Left lung (tissue), 10 donors: ENCODE measurements around the gene RPL19. TPM values are rescaled to one million over a fixed set of nuclear protein-coding genes. Genes with fewer than 3 reads are reported as not detected.

Experiments
- ATAC-seq: fragments of 200-7000 bp; cut with Tn5 transposase; one replicate; pipeline ENCODE4 v1.9.1; 2020; ENCODE audit warnings: moderate library complexity
- DNase-seq, 4 donors: peaks; one replicate each; pipeline ENCODE4 v3.0.0-alpha.2; 2013 to 2020
- H3K27ac ChIP-seq, 2 donors: fragments of 200-600 bp; sonication (generic) in 1 of 2; one replicate each; pipeline versions ENCODE4 v1.5.0 to v1.8.0; 2020 to 2021
- H3K27me3 ChIP-seq, 2 donors: fragments of 200-600 bp; sonication (generic) in 1 of 2; one replicate each; pipeline versions ENCODE4 v1.5.0 to v1.8.0; 2020 to 2021
- H3K36me3 ChIP-seq, 2 donors: fragments of 200-600 bp; sonication (generic) in 1 of 2; one replicate each; pipeline versions ENCODE4 v1.5.0 to v1.8.0; 2020 to 2021
- H3K4me1 ChIP-seq, 2 donors: fragments of 200-600 bp; one replicate each; pipeline ENCODE4 v1.8.0; 2021
- H3K4me3 ChIP-seq, 2 donors: fragments of 200-600 bp; sonication (generic) in 1 of 2; one replicate each; pipeline versions ENCODE4 v1.5.0 to v1.8.0; 2020 to 2021; ENCODE audit warnings: mild to moderate bottlenecking in 1 of 2
- H3K9me3 ChIP-seq, 2 donors: fragments of 200-600 bp; sonication (generic) in 1 of 2; one replicate each; pipeline versions ENCODE4 v1.5.0 to v1.8.0; 2020 to 2021
- intact Hi-C, 2 donors: fragments of 100-400 bp; cut with DNase I; formaldehyde crosslinking; loops; one replicate each; pipeline versions ENCODE4 v1.11.2 to v1.14.2; 2022
- polyA plus RNA-seq, 6 donors: library from polyadenylated mRNA; unstranded; fragments of 120-200 nt; gene quantifications; one replicate each; pipeline ENCODE4 v1.2.1, GENCODE V29; 2013; ENCODE audit not compliant: insufficient read length in 6 of 6
- total RNA-seq, 2 donors: library from RNA; stranded (reverse); fragmentation: NEBNext Ultra II Directional; extraction: Animal tissue kit (Norgen Biotek cat#: 25700); gene quantifications; one replicate each; pipeline ENCODE4 v1.2.1, GENCODE V29; 2021
- TF ChIP-seq, protein P1 (sequence below), 2 donors: fragments of 200-600 bp; sonication (generic) in 1 of 2; IDR thresholded peaks; one replicate each; pipeline versions ENCODE4 v1.5.0 to v1.8.0; 2021; ENCODE audit warnings: antibody characterized with exemption in 2 of 2
- donor health status: DM: no; HTN: yes; CAD: no.
- donor health status: DM: no; HTN: no; CAD: no.

RPL19 gene
- total and polyA plus RNA-seq, 8 donors, result 1,286 to 2,452 (median 2,096) TPM

DNA sequence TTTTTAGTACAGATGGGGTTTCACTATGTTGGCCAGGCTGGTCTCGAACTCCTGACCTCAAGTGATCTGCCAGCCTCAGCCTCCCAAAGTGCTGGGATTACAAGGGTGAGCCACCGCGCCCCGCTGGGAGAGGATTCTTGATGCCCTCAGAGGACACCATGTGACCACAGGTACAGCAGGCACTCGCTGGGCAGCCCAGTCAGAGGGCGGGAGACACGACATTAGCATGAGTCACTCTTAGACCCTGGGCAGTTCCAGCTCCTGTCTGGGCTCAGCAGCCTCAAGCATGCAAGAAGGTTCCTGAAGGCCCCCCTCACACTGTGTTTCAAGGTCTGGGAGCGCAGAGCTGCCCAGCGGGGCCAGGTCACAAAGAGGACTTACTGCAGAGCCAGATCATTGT is 13.8 kb downstream of the RPL19 start:
- Histone ChIP-seq H3K27me3 (peaks cover 0 to 77% of the 10 kb centered on the region in 2 donors), H3K36me3 (no peaks in the 10 kb centered on the region), H3K9me3 (no peaks in the 10 kb centered on the region), H3K27ac (no peak overlapping the region), H3K4me1 (peaks cover 7 to 20% of the 10 kb centered on the region in 2 donors), H3K4me3 (no peak overlapping the region)
- intact Hi-C loops, result no loop called here
- TF ChIP-seq, protein P1, sequence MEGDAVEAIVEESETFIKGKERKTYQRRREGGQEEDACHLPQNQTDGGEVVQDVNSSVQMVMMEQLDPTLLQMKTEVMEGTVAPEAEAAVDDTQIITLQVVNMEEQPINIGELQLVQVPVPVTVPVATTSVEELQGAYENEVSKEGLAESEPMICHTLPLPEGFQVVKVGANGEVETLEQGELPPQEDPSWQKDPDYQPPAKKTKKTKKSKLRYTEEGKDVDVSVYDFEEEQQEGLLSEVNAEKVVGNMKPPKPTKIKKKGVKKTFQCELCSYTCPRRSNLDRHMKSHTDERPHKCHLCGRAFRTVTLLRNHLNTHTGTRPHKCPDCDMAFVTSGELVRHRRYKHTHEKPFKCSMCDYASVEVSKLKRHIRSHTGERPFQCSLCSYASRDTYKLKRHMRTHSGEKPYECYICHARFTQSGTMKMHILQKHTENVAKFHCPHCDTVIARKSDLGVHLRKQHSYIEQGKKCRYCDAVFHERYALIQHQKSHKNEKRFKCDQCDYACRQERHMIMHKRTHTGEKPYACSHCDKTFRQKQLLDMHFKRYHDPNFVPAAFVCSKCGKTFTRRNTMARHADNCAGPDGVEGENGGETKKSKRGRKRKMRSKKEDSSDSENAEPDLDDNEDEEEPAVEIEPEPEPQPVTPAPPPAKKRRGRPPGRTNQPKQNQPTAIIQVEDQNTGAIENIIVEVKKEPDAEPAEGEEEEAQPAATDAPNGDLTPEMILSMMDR (IDR thresholded peaks at IDR 0.05), result no peak
- peak in 1 of 4 donors; percentile 81 for DNase-seq
- peak; percentile 66 for ATAC-seq

GRCh38 chr17:39217734-39218369 is 17.8 kb downstream of the RPL19 start:
- peaks cover 0 to 72% of the 10 kb centered on the region in 2 donors for H3K27me3 ChIP-seq
- TF ChIP-seq, protein P1 (IDR thresholded peaks at IDR 0.05), result no peak

GRCh38 chr17:39218906-39219305 is 18.8 kb downstream of the RPL19 start:
- Histone ChIP-seq H3K27ac (no peak overlapping the region), H3K4me3 (no peak overlapping the region), H3K27me3 (peaks cover 2 to 80% of the 10 kb centered on the region in 2 donors), H3K9me3 (no peaks in the 10 kb centered on the region), H3K4me1 (no peaks in the 10 kb centered on the region), H3K36me3 (no peaks in the 10 kb centered on the region)
- DNase-seq (no peak), ATAC-seq (no peak)
- TF ChIP-seq, protein P1 (IDR thresholded peaks at IDR 0.05), result no peak
- intact Hi-C loops, result no loop called here

More at GRCh38 chr17:39217734-39218369, 17.8 kb downstream of the RPL19 start:
- H3K36me3 ChIP-seq, result no peaks in the 10 kb centered on the region
- no peaks in the 10 kb centered on the region for H3K4me1 ChIP-seq
- no peak for DNase-seq
- H3K27ac ChIP-seq, result no peak overlapping the region
- H3K4me3 ChIP-seq, result no peak overlapping the region
- intact Hi-C loops, result no loop called here
- no peaks in the 10 kb centered on the region for H3K9me3 ChIP-seq
- ATAC-seq, result no peak

DNA sequence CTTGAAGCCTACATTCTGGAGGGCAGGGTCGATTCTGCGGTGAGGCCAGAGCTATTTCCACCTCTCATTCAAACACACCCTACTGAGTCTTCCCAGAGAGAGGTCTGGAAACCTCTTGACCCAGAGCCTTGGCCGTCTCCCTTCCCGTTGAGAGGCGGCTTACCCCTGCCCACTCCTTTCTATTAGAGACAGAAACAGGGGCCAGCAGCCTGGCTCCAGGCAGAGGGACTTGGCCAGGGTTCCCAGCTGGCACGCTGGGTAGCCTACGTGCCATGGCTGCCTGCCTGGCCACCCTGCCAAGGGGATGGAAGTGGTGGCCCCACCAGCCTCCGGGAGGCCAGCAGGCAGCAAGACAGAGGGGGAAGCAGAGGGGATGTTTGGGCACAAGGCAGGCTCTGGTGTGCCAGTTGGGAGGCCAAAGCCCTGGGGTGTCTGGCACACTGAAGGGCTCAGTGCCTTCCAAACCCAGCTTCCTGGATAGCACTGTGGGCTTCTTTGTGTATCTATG is 19.6 kb downstream of the RPL19 start:
- Histone ChIP-seq H3K36me3 (no peaks in the 10 kb centered on the region), H3K9me3 (no peaks in the 10 kb centered on the region), H3K27ac (no peak overlapping the region), H3K4me3 (no peak overlapping the region), H3K27me3 (peaks cover 10 to 82% of the 10 kb centered on the region in 2 donors), H3K4me1 (peaks cover under 1 to 2% of the 10 kb centered on the region in 2 donors)
- ATAC-seq (peak; percentile 88), DNase-seq (peak in 1 of 4 donors; percentile 59)
- intact Hi-C loops, result no loop called here
- TF ChIP-seq, protein P1 (IDR thresholded peaks at IDR 0.05), result no peak

GRCh38 chr17:39221572-39221971 is 21.5 kb downstream of the RPL19 start:
- ATAC-seq, result no peak
- no peak overlapping the region for H3K27ac ChIP-seq
- TF ChIP-seq, protein P1 (IDR thresholded peaks at IDR 0.05), result no peak
- H3K4me1 ChIP-seq, result peaks cover 12 to 20% of the 10 kb centered on the region in 2 donors
- no peak overlapping the region for H3K4me3 ChIP-seq
- intact Hi-C loops, result no loop called here
- no peaks in the 10 kb centered on the region for H3K9me3 ChIP-seq
- peaks cover 28 to 83% of the 10 kb centered on the region in 2 donors for H3K27me3 ChIP-seq
- DNase-seq, result no peak
- H3K36me3 ChIP-seq, result no peaks in the 10 kb centered on the region
